ENCODE results near the gene RNF31.
A peak's percentile ranks its signal among the peaks of the same experiment; 100 is the strongest.
"Not testable (repeated sequence)": the region's sequence is repeated elsewhere in the genome, so short reads cannot be mapped to it uniquely, and the experiment has no call there.

Gene RNF31

DNA sequence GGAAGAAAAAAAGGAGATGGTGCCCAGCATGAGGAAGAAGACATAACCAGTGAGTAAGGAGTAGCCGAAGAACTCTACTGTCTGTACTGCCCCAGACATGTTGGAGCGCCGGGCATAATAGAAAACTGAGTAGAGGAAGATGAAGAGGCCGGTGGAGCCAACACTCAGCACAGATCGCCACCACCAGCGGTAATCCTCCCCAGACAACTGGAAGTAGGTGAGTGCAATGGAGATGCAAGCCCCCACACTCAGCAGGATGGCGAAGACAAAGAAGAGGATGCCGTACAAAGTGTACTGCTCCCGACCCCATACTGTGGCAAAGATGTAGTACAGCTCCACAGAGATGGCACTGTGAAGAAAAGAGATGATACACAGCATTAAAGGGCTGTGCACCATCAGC is 42.2 kb downstream of the RNF31 start:
- in situ Hi-C loops (cut with HindIII; ENCODE audit: low pct_ligation_motif_present, low pct_unique_long_range_greater_than_20kb, low sequenced_read_pairs), result no loop called here
- DNase-seq, result no peak

DNA sequence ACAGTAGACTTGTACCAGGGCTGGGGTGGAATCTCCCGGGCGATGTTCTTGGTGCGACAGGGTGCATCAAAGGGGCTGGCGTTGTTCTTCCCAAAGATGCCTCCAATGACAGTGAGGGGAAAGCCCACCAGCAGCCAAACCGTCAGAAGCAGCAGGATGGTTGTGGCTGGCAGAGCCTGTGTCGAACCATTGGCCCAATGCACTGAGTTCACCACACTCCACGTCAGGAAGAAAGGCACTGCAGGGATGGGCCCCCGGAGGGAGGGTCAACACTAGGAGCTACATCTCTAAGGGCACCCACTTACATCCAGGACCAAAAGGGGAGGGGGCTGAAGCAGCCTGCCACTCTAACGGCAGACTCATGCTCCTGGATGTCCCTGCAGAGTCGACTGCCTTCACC is 43.1 kb downstream of the RNF31 start:
- in situ Hi-C loops (cut with HindIII; ENCODE audit: low pct_ligation_motif_present, low pct_unique_long_range_greater_than_20kb, low sequenced_read_pairs), result no loop called here
- DNase-seq, result no peak

DNA sequence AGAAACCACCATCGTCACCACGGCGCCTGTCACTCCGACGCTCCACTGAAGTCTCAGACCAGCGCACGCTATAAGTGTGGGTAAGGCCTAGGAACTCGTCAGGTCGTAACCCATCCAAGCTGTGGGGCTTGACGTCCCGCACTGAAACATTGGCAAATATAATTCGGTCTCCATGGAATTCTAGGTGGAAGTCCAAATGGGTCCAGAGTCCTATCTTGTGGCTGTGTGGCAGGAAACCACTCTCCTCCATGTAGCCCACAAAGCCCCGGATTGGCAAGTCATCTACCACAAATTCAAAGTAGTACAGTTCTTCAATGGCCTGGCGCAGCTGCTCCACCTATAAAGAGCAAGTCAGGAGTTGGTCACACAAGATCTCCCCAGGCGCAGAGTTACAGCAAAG is 45.6 kb downstream of the RNF31 start:
- DNase-seq, result no peak
- in situ Hi-C loops (cut with HindIII; ENCODE audit: low pct_ligation_motif_present, low pct_unique_long_range_greater_than_20kb, low sequenced_read_pairs), result no loop called here

- DNase-seq, result no peak
- in situ Hi-C loops (cut with HindIII; ENCODE audit: low pct_ligation_motif_present, low pct_unique_long_range_greater_than_20kb, low sequenced_read_pairs), result no loop called here
Observed at GRCh38 chr14:24194186-24194872, 47.0 kb downstream of the RNF31 start.

GRCh38 chr14:24194873-24195185 is 47.5 kb downstream of the RNF31 start:
- in situ Hi-C loops (cut with HindIII; ENCODE audit: low pct_ligation_motif_present, low pct_unique_long_range_greater_than_20kb, low sequenced_read_pairs), result no loop called here

GRCh38 chr14:24195186-24196070 is 48.1 kb downstream of the RNF31 start, which contains the start of gene TM9SF1:
TSS of gene TM9SF1 (minus strand) at chr14:24195441. CDS start at chr14:24195019, 422 bp downstream.
- in situ Hi-C loops (cut with HindIII; ENCODE audit: low pct_ligation_motif_present, low pct_unique_long_range_greater_than_20kb, low sequenced_read_pairs), result no loop called here
- DNase-seq, result peak; percentile 75

More at GRCh38 chr14:24194873-24195185, 47.5 kb downstream of the RNF31 start:
- DNase-seq, result no peak

DNA sequence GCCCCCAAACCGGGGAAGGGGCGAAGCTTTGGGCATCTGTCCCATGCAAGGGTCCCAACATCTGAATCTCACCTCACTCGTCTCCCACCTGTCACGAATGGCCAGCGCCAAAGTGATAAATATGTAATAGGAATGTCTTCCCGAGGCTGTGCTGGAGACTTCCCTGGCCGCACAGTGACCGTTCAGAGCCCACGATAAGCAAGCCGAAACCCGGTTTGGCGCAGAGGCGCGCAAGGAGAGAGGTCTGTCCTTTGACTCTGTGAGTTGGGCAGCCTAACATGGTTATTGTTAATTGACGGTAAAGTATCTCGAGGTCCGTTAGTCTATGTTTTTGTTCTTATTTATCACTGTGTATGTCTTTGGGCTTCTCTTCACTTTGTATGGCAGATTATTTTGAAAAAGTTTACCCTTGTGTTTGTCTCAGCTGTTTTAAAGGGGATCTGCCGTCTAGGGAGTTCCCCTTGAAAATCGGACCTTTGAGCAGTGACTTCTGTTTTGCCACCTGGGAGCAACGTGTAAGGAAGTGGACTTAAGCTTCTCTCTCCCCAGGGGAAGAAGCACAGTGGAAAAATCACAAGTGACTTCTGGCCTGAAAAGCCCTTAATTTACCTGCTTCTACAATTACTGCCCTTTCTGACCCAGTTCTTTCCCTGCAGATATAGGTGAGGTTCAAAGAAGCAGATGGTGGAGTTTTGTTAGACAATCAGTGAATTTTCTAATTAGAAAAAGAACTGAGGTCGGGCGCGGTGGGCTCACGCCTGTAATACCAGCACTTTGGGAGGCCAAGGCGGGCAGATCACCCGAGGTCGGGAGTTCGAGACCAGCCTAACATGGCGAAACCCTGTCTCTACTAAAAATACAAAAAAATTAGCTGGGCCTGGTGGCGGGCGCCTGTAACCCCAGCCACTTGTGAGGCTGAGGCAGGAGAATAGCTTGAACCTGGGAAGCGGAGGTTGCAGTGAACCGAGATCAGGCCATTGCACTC is 49.1 kb downstream of the RNF31 start:
- DNase-seq, result peak; percentile 19
- in situ Hi-C loops (cut with HindIII; ENCODE audit: low pct_ligation_motif_present, low pct_unique_long_range_greater_than_20kb, low sequenced_read_pairs), result no loop called here

GRCh38 chr14:24197056-24197450 is 49.8 kb downstream of the RNF31 start:
- in situ Hi-C loops (cut with HindIII; ENCODE audit: low pct_ligation_motif_present, low pct_unique_long_range_greater_than_20kb, low sequenced_read_pairs), result no loop called here
- no peak for DNase-seq

DNA sequence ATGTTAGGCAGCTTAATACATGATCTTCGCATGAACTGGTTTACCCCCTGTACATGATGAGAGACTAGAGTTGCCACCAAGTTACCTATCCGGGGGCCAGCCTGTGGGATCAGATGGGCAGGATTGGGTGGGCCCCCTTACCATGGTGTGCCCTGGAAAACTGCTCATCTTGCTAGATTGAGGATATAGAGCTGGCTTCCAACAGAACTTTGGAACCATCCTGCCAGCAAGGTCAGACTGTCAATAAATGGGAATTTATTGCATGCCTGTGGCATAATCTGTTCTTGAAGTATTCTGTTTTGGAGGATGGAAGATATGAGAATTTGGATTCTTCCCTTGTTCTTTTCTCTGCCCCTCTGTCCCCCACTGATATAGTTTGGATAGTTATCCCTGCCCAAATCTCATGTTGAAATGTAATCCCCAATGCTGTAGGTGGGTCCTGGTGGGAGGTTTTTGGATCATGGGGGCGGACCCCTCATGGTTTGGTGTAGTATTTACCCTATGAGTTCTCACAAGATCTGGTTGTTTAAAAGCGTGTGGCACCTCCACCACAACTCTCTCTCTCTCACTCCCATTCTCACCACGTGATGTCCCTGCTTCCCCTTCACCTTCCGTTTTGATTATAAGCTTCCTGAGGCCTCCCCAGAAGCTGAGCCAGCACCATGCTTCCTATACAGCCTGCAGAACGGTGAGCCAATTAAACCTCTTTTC is 51.7 kb downstream of the RNF31 start:
- DNase-seq, result no peak
- in situ Hi-C loops (cut with HindIII; ENCODE audit: low pct_ligation_motif_present, low pct_unique_long_range_greater_than_20kb, low sequenced_read_pairs), result no loop called here

GRCh38 chr14:24202538-24202937 is 55.2 kb downstream of the RNF31 start:
- DNase-seq; in situ Hi-C loops (cut with HindIII; ENCODE audit: low pct_ligation_motif_present, low pct_unique_long_range_greater_than_20kb, low sequenced_read_pairs): not testable (repeated sequence)

DNA sequence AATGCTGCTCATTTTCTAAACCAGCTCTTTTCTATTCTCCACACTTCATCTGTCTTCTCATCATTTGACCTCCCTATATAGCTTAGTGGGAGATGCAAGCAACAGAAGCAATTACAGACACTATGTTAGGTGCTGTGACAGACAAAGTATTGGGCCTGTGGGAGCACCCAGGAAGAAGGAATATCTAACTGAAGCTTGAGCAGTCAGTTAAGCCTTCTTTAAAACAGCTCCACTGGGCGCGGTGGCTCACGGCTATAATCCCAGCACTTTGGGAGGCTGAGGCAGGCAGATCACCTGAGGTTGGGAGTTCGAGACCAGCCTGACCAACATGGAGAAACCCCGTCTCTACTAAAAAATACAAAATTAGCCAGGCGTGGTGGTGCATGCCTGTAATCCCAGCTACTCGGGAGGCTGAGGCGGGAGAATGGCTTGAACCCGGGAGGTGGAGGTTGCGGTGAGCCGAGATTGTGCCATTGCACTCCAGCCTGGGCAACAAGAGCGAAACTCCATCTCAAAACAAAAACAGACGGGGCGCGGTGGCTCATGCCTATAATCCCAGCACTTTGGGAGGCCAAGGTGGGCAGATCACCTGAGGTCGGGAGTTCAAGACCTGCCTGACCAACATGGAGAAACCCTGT is 56.1 kb downstream of the RNF31 start:
- DNase-seq; in situ Hi-C loops (cut with HindIII; ENCODE audit: low pct_ligation_motif_present, low pct_unique_long_range_greater_than_20kb, low sequenced_read_pairs): not testable (repeated sequence)

GRCh38 chr14:24204163-24205146 is 57.2 kb downstream of the RNF31 start:
- no peak for DNase-seq
- in situ Hi-C loops (cut with HindIII; ENCODE audit: low pct_ligation_motif_present, low pct_unique_long_range_greater_than_20kb, low sequenced_read_pairs), result no loop called here

- no peak for DNase-seq
- in situ Hi-C loops (cut with HindIII; ENCODE audit: low pct_ligation_motif_present, low pct_unique_long_range_greater_than_20kb, low sequenced_read_pairs), result no loop called here
Observed at GRCh38 chr14:24206260-24207103, 59.2 kb downstream of the RNF31 start.

- DNase-seq, result no peak
- in situ Hi-C loops (cut with HindIII; ENCODE audit: low pct_ligation_motif_present, low pct_unique_long_range_greater_than_20kb, low sequenced_read_pairs), result no loop called here
Observed at GRCh38 chr14:24207104-24207551, 59.8 kb downstream of the RNF31 start.

DNA sequence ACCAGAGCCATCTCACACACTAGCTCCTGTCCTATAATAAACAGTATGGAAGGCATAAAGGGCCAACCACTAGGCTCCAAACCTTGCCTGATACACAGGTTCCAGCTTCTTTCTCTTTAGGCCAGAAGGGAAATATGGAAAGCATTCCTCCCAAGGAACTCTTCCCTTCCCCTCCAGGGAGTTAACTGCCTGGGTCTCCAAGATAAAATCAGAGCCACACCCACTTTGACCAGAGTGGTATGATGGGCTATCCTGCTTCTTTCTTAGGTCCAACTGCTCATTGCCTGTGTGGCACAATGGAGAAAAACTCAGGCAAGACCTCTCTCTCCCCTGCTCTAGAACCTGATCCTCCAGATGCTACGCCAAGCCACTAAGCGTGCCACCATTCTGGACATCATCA is 60.3 kb downstream of the RNF31 start:
- in situ Hi-C loops (cut with HindIII; ENCODE audit: low pct_ligation_motif_present, low pct_unique_long_range_greater_than_20kb, low sequenced_read_pairs), result no loop called here
- DNase-seq, result no peak
